Epithelial cell of proximal tubule (primary cell): ENCODE data around the gene PERM1. TPM values are rescaled to one million over a fixed set of nuclear protein-coding genes. Genes with fewer than 3 reads are reported as not detected.
"Not testable (repeated sequence)": the region's sequence is repeated elsewhere in the genome, so short reads cannot be mapped to it uniquely, and the experiment has no call there.

Experiments used
- DNase-seq: peaks from one replicate; pipeline ENCODE4 v3.0.0-alpha.2; 2011; ENCODE audit warnings: low read depth
- H3K4me3 ChIP-seq: 2 replicates; pipeline ENCODE4 v1.5.1; 2011; ENCODE audit warnings: low read depth, mild to moderate bottlenecking, low read length
- CTCF ChIP-seq: conservative IDR thresholded peaks from 2 replicates; pipeline ENCODE4 v1.5.1; 2012; ENCODE audit warnings: low read depth, mild to moderate bottlenecking, low read length
- total RNA-seq: library from RNA; depleted of rRNA; stranded (reverse); fragments of >200 nt; gene quantifications from 2 replicates; pipeline ENCODE4 v1.2.3, GENCODE V29; 2015

The PERM1 gene
- total RNA-seq, 1 donor from 2014 or later = not detected

DNA sequence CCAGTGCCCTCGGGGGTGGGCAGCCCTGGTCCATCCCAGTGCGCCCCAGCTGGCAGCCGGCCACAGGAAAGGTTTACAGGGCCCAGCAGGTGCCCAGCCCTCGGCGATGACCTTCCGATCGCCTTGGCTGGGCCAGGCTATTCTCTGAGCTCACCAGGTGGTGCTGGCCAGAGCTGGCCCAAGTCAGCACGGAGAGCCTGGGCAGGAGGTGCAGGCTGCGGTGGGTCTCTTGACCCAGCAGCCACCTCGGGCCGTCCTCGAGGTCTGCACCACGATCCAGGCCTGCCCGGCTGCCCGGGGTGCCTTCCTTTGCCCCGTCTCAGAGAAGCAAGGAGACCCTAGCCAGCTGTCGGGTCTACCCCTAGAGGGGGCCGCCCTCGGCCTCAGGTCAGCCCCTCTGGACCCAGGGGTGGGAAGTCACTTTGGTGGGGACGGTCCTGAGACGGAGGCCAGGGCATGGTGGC is 370 bp downstream of the PERM1 start:
- no peak overlapping the region for H3K4me3 ChIP-seq
- DNase-seq = no peak
- TF ChIP-seq CTCF = no peak

DNA sequence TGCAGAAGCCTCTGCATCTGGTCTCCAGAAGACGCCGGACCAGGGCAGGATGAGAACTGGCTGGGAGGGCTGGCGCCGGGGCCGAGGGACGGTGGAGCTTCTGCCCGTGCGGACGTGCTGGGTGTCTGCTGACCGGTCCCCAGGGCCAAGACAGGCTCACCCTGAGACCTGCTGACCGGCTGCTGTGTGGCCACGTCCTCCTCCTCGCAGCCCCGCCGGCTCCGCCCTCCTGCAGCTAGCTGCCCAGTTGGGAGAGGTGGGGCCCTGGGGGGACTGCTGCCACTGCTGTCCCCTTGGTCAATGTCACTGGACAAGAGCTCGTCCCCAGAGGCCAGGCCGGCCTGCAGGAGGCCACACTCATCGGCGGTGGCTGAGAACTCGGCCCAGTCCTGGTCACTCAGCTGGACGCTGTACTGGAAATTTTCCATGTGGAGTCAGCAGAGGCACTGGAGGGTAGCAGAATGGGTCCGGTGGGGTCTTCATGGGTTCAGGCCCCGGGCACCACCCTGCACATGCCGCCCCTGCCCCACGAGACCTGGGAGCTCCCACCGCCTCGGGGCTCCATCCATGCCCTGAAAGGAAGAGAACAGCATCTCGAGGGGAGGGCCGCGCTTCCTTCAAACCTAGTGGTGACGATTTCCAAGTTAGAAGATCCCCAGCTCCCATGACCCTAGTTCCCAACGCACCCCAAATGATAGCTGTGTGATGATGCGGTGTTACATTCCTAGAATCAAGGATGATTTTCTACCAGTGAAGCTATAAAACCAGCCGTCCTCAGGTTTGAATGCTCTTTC is 1.1 kb downstream of the PERM1 start:
- TF ChIP-seq CTCF = no peak
- H3K4me3 ChIP-seq = no peak overlapping the region
- no peak for DNase-seq

DNA sequence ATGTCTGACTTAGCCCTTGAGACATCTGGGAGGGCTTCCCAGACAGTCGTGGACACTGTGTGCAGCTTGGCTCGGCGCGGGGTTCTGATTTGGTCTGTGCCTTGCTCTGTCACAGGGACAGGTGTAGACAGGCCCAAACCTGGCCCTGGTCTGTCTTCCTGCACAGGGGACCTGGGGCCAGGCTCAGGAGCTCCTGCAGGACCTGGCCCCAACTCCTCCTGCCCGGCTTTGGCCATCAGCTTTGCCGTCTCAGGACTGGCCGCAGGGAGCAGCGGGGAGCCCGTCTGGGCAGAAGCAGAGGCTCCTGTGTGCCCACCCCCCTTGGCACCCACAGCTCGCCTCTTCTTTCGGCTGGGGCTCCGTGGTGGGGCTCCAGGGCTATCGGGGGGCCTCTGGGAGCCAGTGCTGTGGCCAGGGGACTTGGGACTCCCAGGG is 1.7 kb downstream of the PERM1 start:
- no peak for DNase-seq
- no peak for TF ChIP-seq CTCF
- no peak overlapping the region for H3K4me3 ChIP-seq

DNA sequence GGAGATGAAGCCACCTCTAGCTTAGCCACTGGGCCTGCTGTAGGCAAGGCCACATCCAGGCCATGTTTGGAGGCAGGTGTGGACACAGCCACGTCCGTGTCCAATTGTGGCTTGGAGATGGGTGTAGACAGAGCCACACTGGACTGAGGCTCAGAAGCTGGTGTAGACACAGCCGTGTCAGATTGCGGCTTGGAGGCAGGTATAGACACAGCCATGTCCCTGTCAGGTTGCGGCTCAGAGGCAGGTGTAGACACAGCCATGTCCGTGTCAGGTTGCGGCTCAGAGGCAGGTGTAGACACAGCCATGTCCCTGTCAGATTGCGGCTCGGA is 2.2 kb downstream of the PERM1 start:
- no peak for TF ChIP-seq CTCF

DNA sequence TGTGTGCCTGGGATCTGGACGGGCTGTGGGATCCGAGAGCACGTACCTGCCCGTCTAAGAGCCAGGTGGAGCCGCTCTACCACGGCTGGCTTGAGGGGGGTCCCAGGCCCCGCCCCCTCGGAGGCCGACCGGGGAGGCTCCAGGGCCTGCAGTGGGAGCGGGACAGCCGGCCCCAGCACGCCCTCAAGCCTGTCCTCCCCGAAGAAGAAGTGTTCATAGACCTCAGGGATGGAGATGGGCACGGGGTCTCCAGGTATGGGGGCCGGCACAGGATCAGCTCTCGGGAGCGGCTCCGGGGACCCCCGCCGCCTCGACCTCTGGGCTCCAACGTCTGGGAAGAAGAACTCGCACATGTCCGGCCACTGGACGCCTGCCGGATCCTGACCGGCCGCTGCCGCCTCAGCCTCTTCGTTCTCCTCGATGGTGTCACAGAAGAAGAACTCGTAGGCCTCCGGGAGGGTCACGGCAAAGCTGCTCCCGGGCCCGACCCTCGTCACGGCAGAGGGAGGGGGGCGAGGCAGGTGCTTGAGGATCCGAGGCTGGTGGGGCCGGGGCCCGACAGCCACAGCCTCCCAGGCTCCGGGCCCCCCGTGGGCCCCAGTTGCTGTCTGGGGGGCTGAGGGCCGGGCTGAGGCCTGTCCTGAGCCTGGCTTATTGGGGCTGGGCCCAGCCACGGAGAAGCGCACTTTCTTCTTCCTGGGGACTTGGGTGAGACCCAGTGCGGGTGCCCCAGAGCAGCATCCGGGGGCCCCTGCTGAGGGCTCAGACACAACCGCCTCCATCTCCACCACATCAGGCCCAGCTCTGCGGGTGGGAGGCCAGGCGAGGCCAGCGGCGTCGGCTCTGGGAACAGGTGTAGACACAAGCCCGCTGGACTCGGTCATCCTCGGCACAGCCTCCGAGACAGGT is 2.8 kb downstream of the PERM1 start:
- no peak overlapping the region for H3K4me3 ChIP-seq
- no peak for DNase-seq
- TF ChIP-seq CTCF = no peak

More for the DNA sequence above, 2.2 kb downstream of the PERM1 start:
- DNase-seq = no peak
- no peak overlapping the region for H3K4me3 ChIP-seq

DNA sequence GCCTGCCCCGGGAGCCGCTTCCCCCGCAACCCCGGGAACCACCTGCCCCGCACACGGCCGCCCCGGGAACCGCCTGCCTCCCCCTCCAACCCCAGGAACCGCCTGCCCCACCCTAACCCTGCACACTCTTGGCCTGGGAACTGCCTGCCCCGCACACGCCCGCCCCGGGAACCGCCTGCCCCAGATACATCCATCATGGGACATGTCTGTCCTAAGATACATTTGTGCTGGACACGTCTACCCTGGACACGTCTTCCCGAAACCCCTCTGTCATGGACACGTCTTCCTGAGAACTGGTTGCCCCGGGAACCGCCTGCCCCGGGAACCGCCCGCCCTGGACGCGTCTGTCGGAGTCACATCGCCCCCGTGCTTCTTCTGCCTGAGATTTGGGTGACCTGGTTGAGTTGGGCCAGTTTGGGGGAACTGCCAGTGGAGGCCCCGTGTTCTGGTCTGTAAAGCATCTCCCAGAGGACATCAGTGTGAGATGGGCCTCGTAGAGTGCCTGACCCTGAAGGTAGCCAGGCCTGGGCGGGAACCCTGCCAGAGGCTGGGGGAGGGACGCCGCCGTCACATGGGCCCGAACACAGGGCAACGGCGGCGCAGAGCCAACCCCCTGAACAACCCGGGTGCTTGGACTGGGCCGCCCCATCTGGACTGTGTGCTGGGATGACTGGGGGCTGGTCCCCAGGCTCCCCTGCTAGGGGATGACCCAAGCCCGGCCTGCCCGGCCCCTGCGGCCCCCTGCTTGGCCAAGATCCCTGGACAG is 3.6 kb downstream of the PERM1 start:
- no peak overlapping the region for H3K4me3 ChIP-seq
- no peak for DNase-seq
- no peak for TF ChIP-seq CTCF

DNA sequence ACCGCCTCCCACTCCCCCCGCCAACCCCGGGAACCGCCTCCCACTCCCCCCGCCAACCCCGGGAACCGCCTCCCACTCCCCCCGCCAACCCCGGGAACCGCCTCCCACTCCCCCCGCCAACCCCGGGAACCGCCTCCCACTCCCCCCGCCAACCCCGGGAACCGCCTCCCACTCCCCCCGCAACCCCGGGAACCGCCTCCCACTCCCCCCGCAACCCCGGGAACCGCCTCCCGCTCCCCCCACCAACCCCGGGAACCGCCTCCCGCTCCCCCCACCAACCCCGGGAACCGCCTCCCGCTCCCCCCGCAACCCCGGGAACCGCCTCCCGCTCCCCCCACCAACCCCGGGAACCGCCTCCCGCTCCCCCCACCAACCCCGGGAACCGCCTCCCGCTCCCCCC is 5.1 kb downstream of the PERM1 start:
- not testable (repeated sequence) for DNase-seq, H3K4me3 ChIP-seq
